H1 (cell line): ENCODE data around the gene ARAP2. TPM values are rescaled to one million over a fixed set of nuclear protein-coding genes. Genes with fewer than 3 reads are reported as not detected.

ENCODE experiments used
- CTCF ChIA-PET: fragments of 300-600 bp; sonication (Branson Sonifier 250); formaldehyde crosslinking; loops from one replicate; lab custom pipeline; 2021; ENCODE audit not compliant: partially characterized antibody; lab: Charles Lee
- POLR2A ChIA-PET: fragments of 300-600 bp; sonication (Branson Sonifier 250); formaldehyde crosslinking; loops from one replicate; lab custom pipeline; 2021; ENCODE audit warnings: inconsistent platforms; ENCODE audit not compliant: partially characterized antibody; lab: Charles Lee
- DNase-seq, 2 experiments: peaks; one replicate each; pipeline versions ENCODE4 v3.0.0 to v3.0.0-alpha.2; 2010 to 2022; ENCODE audit warnings: low spot score in 2 of 2, low read depth in 1 of 2, mixed read lengths in 1 of 2
- FAIRE-seq: peaks from 2 replicates; lab custom pipeline; 2011; peaks lifted over from hg19 to GRCh38; lab: Jason Lieb, UNC
- H2AFZ ChIP-seq: 2 replicates; pipeline ENCODE4 v1.8.1; 2012; ENCODE audit warnings: low read length, inconsistent platforms
- H2AK5ac ChIP-seq: 2 replicates; pipeline ENCODE4 v1.6.1; 2013; ENCODE audit warnings: low read depth, low read length
- H2BK120ac ChIP-seq: replicated peaks from 2 replicates; pipeline ENCODE3; 2013; ENCODE audit warnings: low read depth, low read length, inconsistent platforms
- H2BK12ac ChIP-seq: 2 replicates; pipeline ENCODE4 v1.6.1; 2013; ENCODE audit warnings: low read depth, low read length
- H2BK15ac ChIP-seq: 2 replicates; pipeline ENCODE4 v1.6.1; 2013; ENCODE audit warnings: low read length
- H2BK20ac ChIP-seq: 2 replicates; pipeline ENCODE4 v1.6.1; 2013; ENCODE audit warnings: low read length
- H2BK5ac ChIP-seq: 2 replicates; pipeline ENCODE4 v1.6.1; 2013; ENCODE audit warnings: low read depth, low read length
- H3K14ac ChIP-seq: 2 replicates; pipeline ENCODE4 v1.6.1; 2013; ENCODE audit warnings: inconsistent platforms; ENCODE audit not compliant: insufficient read length
- H3K18ac ChIP-seq: 2 replicates; pipeline ENCODE4 v1.6.1; 2013; ENCODE audit warnings: low read length; ENCODE audit errors: extremely low read depth
- H3K23ac ChIP-seq: 2 replicates; pipeline ENCODE4 v1.6.1; 2013; ENCODE audit warnings: inconsistent platforms; ENCODE audit not compliant: insufficient read length
- H3K23me2 ChIP-seq: 2 replicates; pipeline ENCODE4 v1.6.1; 2013; ENCODE audit warnings: low read depth, low read length
- H3K27ac ChIP-seq: 2 replicates; pipeline ENCODE4 v1.6.1; 2011; ENCODE audit warnings: low read depth, low read length, inconsistent platforms
- H3K27me3 ChIP-seq, 4 experiments: replicated peaks in 1 of 4; 1 replicate in 1 of 4; 2 replicates in 3 of 4; pipeline versions ENCODE4 v1.6.1 to v1.8.1; 2011 to 2013; ENCODE audit warnings: low read length in 3 of 4, mild to moderate bottlenecking in 3 of 4, inconsistent platforms in 2 of 4, mixed read lengths in 2 of 4, moderate library complexity in 1 of 4; ENCODE audit not compliant: control insufficient read depth in 3 of 4, insufficient read depth in 3 of 4; ENCODE audit errors: extremely low read depth in 1 of 4
- H3K36me3 ChIP-seq, 4 experiments: 2 replicates each; pipeline versions ENCODE4 v1.6.1 to v1.8.1; 2011 to 2013; ENCODE audit warnings: mild to moderate bottlenecking in 4 of 4, low read length in 3 of 4, moderate library complexity in 2 of 4, control low read depth in 1 of 4, inconsistent platforms in 1 of 4; ENCODE audit not compliant: insufficient read depth in 4 of 4, control insufficient read depth in 2 of 4
- H3K4ac ChIP-seq: replicated peaks from 2 replicates; pipeline ENCODE3; 2013; ENCODE audit warnings: low read length, low read depth, mixed read lengths, inconsistent platforms; ENCODE audit not compliant: insufficient read length
- H3K4me1 ChIP-seq, 4 experiments: replicated peaks in 1 of 4; 1 replicate in 1 of 4; 2 replicates in 3 of 4; pipeline versions ENCODE4 v1.6.1 to v1.8.1; 2011 to 2013; ENCODE audit warnings: low read length in 3 of 4, inconsistent platforms in 2 of 4, mixed read lengths in 1 of 4; ENCODE audit not compliant: insufficient read depth in 4 of 4, control insufficient read depth in 3 of 4
- H3K4me2 ChIP-seq, 2 experiments: 2 replicates each; pipeline versions ENCODE4 v1.6.1 to v1.8.1; 2011 to 2013; ENCODE audit warnings: low read depth in 2 of 2, low read length in 2 of 2, control low read depth in 1 of 2, inconsistent platforms in 1 of 2, mild to moderate bottlenecking in 1 of 2; ENCODE audit not compliant: insufficient read depth in 1 of 2
- H3K4me3 ChIP-seq, 4 experiments: fragments of 200-600, 300-600 bp in 1 of 4; sonication (generic), shearing (Covaris generic), sonication (Bioruptor Twin) in 1 of 4; 2 replicates each; pipeline versions ENCODE4 v1.5.1 to v1.8.1; 2011 to 2016; ENCODE audit warnings: low read length in 4 of 4, low read depth in 3 of 4, control low read depth in 2 of 4, inconsistent platforms in 2 of 4, mild to moderate bottlenecking in 2 of 4, mixed read lengths in 1 of 4, moderate library complexity in 1 of 4; ENCODE audit not compliant: insufficient read depth in 2 of 4; ENCODE audit errors: extremely low read depth in 1 of 4
- H3K56ac ChIP-seq: replicated peaks from 2 replicates; pipeline ENCODE3; 2013; ENCODE audit warnings: low read depth, mild to moderate bottlenecking, mixed read lengths, low read length, inconsistent platforms; ENCODE audit not compliant: insufficient read length
- H3K79me1 ChIP-seq: 2 replicates; pipeline ENCODE4 v1.6.1; 2013; ENCODE audit warnings: low read depth, low read length, control low read depth
- H3K79me2 ChIP-seq, 2 experiments: 2 replicates each; pipeline versions ENCODE4 v1.6.1 to v1.8.1; 2012 to 2013; ENCODE audit warnings: low read length in 2 of 2, mild to moderate bottlenecking in 2 of 2, inconsistent platforms in 1 of 2; ENCODE audit not compliant: insufficient read depth in 2 of 2, control insufficient read depth in 1 of 2
- H3K9ac ChIP-seq, 4 experiments: replicated peaks in 1 of 4; 1 replicate in 1 of 4; 2 replicates in 3 of 4; pipeline versions ENCODE4 v1.6.1 to v1.8.1; 2011 to 2013; ENCODE audit warnings: low read depth in 3 of 4, low read length in 3 of 4, control low read depth in 2 of 4, mild to moderate bottlenecking in 2 of 4, moderate library complexity in 2 of 4, inconsistent platforms in 1 of 4; ENCODE audit errors: extremely low read depth in 1 of 4
- H3K9me3 ChIP-seq, 2 experiments: 2 replicates each; pipeline versions ENCODE4 v1.6.1 to v1.8.1; 2012 to 2013; ENCODE audit warnings: mild to moderate bottlenecking in 2 of 2, moderate library complexity in 2 of 2, control low read depth in 1 of 2, inconsistent platforms in 1 of 2, low read depth in 1 of 2, low read length in 1 of 2, mixed read lengths in 1 of 2; ENCODE audit not compliant: insufficient read depth in 2 of 2
- H4K20me1 ChIP-seq, 2 experiments: replicated peaks in 1 of 2; 2 replicates each; pipeline versions ENCODE3 to v1.8.1; 2011 to 2013; ENCODE audit warnings: inconsistent platforms in 2 of 2, low read length in 2 of 2, mild to moderate bottlenecking in 1 of 2; ENCODE audit not compliant: insufficient read depth in 2 of 2, control insufficient read depth in 1 of 2
- H4K5ac ChIP-seq: 2 replicates; pipeline ENCODE4 v1.6.1; 2013; ENCODE audit warnings: low read length, low read depth, mixed read lengths, inconsistent platforms; ENCODE audit not compliant: insufficient read length
- H4K8ac ChIP-seq: 2 replicates; pipeline ENCODE4 v1.8.0; 2013; ENCODE audit warnings: mild to moderate bottlenecking, moderate library complexity, low read length, inconsistent platforms; ENCODE audit not compliant: insufficient read depth; ENCODE audit errors: extremely low read depth
- H4K91ac ChIP-seq: replicated peaks from 2 replicates; pipeline ENCODE3; 2013; ENCODE audit warnings: low read length, mixed read lengths, inconsistent platforms; ENCODE audit not compliant: insufficient read length
- RFX5 ChIP-seq: IDR thresholded peaks from 2 replicates; pipeline ENCODE4 v1.6.1; 2011; ENCODE audit warnings: low read depth, low read length, improper control_type of control experiment, borderline replicate concordance
- TEAD4 ChIP-seq: IDR thresholded peaks from 2 replicates; pipeline ENCODE4 v1.6.1; 2012; ENCODE audit warnings: low read depth, low read length, inconsistent platforms, mixed read lengths
- ZNF274 ChIP-seq: IDR thresholded peaks from 2 replicates; pipeline ENCODE4 v1.7.0; 2012; ENCODE audit warnings: low read length, borderline replicate concordance; ENCODE audit errors: extremely low read depth
- WGBS, 2 experiments: shearing (Covaris generic) in 1 of 2; methylation state at CpG; one replicate each; pipeline versions ENCODE4 v1.1.6 to v1.1.7; 2013 to 2015; ENCODE audit warnings: low lambda C conversion rate in 2 of 2, mixed read lengths in 2 of 2, inconsistent platforms in 1 of 2, low coverage in 1 of 2, missing lambda C conversion rate in 1 of 2; ENCODE audit not compliant: insufficient replicate concordance in 2 of 2, insufficient coverage in 1 of 2, insufficient read length in 1 of 2; ENCODE audit errors: extremely low coverage in 1 of 2, missing lambda C conversion rate in 1 of 2; 5-methylcytosine and 5-hydroxymethylcytosine counted together
- polyA plus RNA-seq, 7 experiments: library from polyadenylated mRNA; depleted of rRNA in 3 of 7; stranded (reverse) in 5 of 7; unstranded in 2 of 7; fragments of >200 nt in 5 of 7; fragments of 200-250 nt in 2 of 7; gene quantifications; 1 replicate in 5 of 7; 2 replicates in 1 of 7; 4 replicates in 1 of 7; pipeline versions ENCODE4 v1.2.1 to v1.2.3, GENCODE V29; 2011 to 2013; ENCODE audit warnings: missing spikeins in 2 of 7, mixed read lengths in 2 of 7
- total RNA-seq: library from RNA; stranded (reverse); fragmentation: NEBNext Ultra II Directional; extraction: Animal tissue kit (Norgen Biotek cat#: 25700); gene quantifications from 2 replicates; pipeline ENCODE4 v1.2.1, GENCODE V29; 2021

The ARAP2 gene
- total and polyA plus RNA-seq, 2 of the 8 experiments (the other 6 are each of a cell fraction or from before 2014, with no cell fraction given): 0.15 to 2.3 TPM

DNA sequence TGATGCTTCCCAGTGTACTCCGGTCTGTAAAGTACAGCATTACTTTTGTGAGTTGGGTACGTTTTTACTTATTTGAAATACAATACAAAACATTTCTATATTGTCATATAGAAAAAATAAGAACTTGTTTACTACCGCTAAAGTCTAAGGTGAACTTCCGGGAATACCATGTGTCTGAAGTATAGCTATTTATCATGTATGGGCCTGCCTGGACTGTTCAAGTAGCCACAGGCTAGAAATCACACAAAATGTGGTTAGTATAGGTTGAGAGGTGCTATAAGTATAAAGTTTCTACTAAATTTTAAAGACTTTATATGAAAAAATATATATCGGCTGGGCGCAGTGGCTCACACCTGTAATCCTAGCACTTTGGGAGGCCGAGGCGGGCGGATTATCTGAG lies 152.3 kb downstream of the ARAP2 start:
- CTCF ChIA-PET: no interaction called here

More for the DNA sequence above, 152.3 kb downstream of the ARAP2 start:
- Histone ChIP-seq H3K9ac (no peak overlapping the region), H3K27ac (no peak overlapping the region), H3K4me2 (no peak overlapping the region), H2BK5ac (no peak overlapping the region), H3K4me3 (no peak overlapping the region), H3K27me3 (no peaks in the 10 kb centered on the region), H4K5ac (no peak overlapping the region), H2AK5ac (no peak overlapping the region), H4K91ac (no peak overlapping the region), H4K20me1 (no peaks in the 10 kb centered on the region), H2BK12ac (no peak overlapping the region), H3K79me2 (no peaks in the 10 kb centered on the region), H2AFZ (no peak overlapping the region), H3K79me1 (no peaks in the 10 kb centered on the region), H2BK120ac (no peak overlapping the region), H3K23ac (no peak overlapping the region), H3K23me2 (no peaks in the 10 kb centered on the region), H3K36me3 (no peaks in the 10 kb centered on the region), H3K9me3 (no peaks in the 10 kb centered on the region), H3K56ac (no peak overlapping the region), H2BK20ac (no peak overlapping the region), H3K4ac (no peak overlapping the region), H3K4me1 (no peaks in the 10 kb centered on the region), H3K18ac (no peak overlapping the region), H4K8ac (no peak overlapping the region), H2BK15ac (no peak overlapping the region), H3K14ac (no peak overlapping the region)
- POLR2A ChIA-PET: no interaction called here
- no peak for FAIRE-seq
- DNase-seq: no peak
- 95% methylated on average over 9 of the region's 9 CpGs; no CpG with 5 or more reads in 1 of the 2 experiments for WGBS, 2 experiments
- TF ChIP-seq RFX5 (no peak), TEAD4 (no peak), ZNF274 (no peak)
